ENCODE measurements around the gene SSH3. TPM values are rescaled to one million over a fixed set of nuclear protein-coding genes. Genes with fewer than 3 reads are reported as not detected.
"Not testable (repeated sequence)": the region's sequence is repeated elsewhere in the genome, so short reads cannot be mapped to it uniquely, and the experiment has no call there.

Gene SSH3, protein sequence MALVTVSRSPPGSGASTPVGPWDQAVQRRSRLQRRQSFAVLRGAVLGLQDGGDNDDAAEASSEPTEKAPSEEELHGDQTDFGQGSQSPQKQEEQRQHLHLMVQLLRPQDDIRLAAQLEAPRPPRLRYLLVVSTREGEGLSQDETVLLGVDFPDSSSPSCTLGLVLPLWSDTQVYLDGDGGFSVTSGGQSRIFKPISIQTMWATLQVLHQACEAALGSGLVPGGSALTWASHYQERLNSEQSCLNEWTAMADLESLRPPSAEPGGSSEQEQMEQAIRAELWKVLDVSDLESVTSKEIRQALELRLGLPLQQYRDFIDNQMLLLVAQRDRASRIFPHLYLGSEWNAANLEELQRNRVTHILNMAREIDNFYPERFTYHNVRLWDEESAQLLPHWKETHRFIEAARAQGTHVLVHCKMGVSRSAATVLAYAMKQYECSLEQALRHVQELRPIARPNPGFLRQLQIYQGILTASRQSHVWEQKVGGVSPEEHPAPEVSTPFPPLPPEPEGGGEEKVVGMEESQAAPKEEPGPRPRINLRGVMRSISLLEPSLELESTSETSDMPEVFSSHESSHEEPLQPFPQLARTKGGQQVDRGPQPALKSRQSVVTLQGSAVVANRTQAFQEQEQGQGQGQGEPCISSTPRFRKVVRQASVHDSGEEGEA
- polyA plus RNA-seq (2013, experiment 1 of 2), result 13.7 TPM
- polyA plus RNA-seq (2013, experiment 2 of 2), result 14.1 TPM

DNA sequence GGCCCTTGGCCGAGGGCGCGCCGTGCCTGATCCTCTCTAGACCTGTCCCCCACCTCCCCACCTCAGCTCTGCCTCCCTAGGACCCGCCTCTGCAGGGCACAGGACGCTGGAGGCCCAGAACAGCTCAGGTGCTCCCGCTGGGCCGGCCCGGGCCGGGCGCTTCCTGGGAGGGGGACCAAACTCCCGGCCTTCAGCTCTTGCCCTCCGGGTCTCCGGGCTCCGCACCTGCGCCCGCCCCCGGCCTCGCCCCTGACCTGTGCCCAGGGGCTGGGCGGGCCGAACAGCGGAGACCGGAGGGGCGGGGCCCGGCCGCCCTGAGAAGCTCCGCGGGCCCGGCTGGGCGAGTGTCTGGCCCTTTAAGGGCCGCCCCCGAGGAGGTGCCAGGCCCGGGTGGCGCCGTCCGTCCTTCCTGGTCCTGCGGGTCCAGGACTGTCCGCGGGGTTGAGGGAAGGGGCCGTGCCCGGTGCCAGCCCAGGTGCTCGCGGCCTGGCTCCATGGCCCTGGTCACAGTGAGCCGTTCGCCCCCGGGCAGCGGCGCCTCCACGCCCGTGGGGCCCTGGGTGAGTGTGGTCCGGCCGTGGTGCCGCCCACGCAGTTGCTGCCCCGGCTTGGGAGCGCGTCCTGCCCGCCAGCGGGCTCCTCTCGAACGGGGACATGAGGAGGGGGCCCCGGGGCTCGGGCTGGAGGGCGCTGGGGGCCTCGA is at the start of gene SSH3:
TSS of gene SSH3 (plus strand) at position 399 of the 703 bp plus-strand sequence. CDS start at position 495, 96 bp downstream.
- 1% methylated on average over 65 of the region's 65 CpGs for WGBS
- H3K27ac ChIP-seq (ENCODE audit: low read depth, low read length), result peak within 1 kb of the TSS; percentile 86; the same call in 1 of the 2 replicates
- H3K4me1 ChIP-seq (ENCODE audit: insufficient read depth, low read length), result peaks cover 16% of the 10 kb centered on the region
- H3K4me3 ChIP-seq (ENCODE audit: low read length), result peak within 1 kb of the TSS; percentile 78
- H3K9me3 ChIP-seq (ENCODE audit: insufficient read depth, low read depth, low read length), result no peaks in the 10 kb centered on the region
- peak within 1 kb of the TSS; percentile 61 for H3K9ac ChIP-seq (ENCODE audit: low read depth, low read length)
- H3K36me3 ChIP-seq (ENCODE audit: insufficient read depth, low read length), result peaks cover 24% of the 10 kb centered on the region
- peaks cover 11% of the 10 kb centered on the region for H3K27me3 ChIP-seq (ENCODE audit: insufficient read depth, low read length)

GRCh38 chr11:67253872-67254624 is 49.3 kb upstream of the SSH3 start:
- H3K27ac ChIP-seq (ENCODE audit: low read depth, low read length), result no peak overlapping the region
- no peaks in the 10 kb centered on the region for H3K4me1 ChIP-seq (ENCODE audit: insufficient read depth, low read length)
- H3K9ac ChIP-seq (ENCODE audit: low read depth, low read length), result no peak overlapping the region
- H3K36me3 ChIP-seq (ENCODE audit: insufficient read depth, low read length), result peaks cover 82% of the 10 kb centered on the region
- no peak overlapping the region for H3K4me3 ChIP-seq (ENCODE audit: low read length)
- WGBS, result 96% methylated on average over 14 of the region's 14 CpGs
- no peaks in the 10 kb centered on the region for H3K9me3 ChIP-seq (ENCODE audit: insufficient read depth, low read depth, low read length)
- no peaks in the 10 kb centered on the region for H3K27me3 ChIP-seq (ENCODE audit: insufficient read depth, low read length)

DNA sequence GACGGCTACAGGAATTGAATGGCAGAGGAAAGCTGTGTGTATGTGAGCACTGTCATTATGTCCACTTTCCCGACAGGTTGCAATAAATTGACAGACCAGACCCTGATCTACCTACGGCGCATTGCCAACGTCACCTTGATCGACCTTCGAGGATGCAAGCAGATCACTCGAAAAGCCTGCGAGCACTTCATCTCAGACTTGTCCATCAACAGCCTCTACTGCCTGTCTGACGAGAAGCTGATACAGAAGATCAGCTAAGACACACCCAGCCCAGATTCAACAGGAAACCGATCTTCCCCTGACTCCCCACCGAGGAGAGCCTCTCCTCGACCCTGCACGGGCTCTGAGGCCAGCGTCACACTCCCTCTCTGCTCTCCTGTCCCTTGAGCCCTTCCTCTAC is 48.5 kb upstream of the SSH3 start:
- Histone ChIP-seq H3K4me3 (ENCODE audit: low read length) (no peak overlapping the region), H3K36me3 (ENCODE audit: insufficient read depth, low read length) (peaks cover 74% of the 10 kb centered on the region), H3K27me3 (ENCODE audit: insufficient read depth, low read length) (no peaks in the 10 kb centered on the region), H3K9ac (ENCODE audit: low read depth, low read length) (no peak overlapping the region), H3K27ac (ENCODE audit: low read depth, low read length) (no peak overlapping the region), H3K4me1 (ENCODE audit: insufficient read depth, low read length) (no peaks in the 10 kb centered on the region), H3K9me3 (ENCODE audit: insufficient read depth, low read depth, low read length) (no peaks in the 10 kb centered on the region)
- 94% methylated on average over 15 of the region's 15 CpGs for WGBS

GRCh38 chr11:67255353-67255752 is 48.0 kb upstream of the SSH3 start:
- Histone ChIP-seq H3K27me3 (ENCODE audit: insufficient read depth, low read length) (no peaks in the 10 kb centered on the region), H3K9ac (ENCODE audit: low read depth, low read length) (no peak overlapping the region), H3K27ac (ENCODE audit: low read depth, low read length) (no peak overlapping the region), H3K9me3 (ENCODE audit: insufficient read depth, low read depth, low read length) (no peaks in the 10 kb centered on the region), H3K4me3 (ENCODE audit: low read length) (no peak overlapping the region), H3K4me1 (ENCODE audit: insufficient read depth, low read length) (no peaks in the 10 kb centered on the region), H3K36me3 (ENCODE audit: insufficient read depth, low read length) (peaks cover 69% of the 10 kb centered on the region)
- WGBS, result 93% methylated on average over 10 of the region's 10 CpGs

DNA sequence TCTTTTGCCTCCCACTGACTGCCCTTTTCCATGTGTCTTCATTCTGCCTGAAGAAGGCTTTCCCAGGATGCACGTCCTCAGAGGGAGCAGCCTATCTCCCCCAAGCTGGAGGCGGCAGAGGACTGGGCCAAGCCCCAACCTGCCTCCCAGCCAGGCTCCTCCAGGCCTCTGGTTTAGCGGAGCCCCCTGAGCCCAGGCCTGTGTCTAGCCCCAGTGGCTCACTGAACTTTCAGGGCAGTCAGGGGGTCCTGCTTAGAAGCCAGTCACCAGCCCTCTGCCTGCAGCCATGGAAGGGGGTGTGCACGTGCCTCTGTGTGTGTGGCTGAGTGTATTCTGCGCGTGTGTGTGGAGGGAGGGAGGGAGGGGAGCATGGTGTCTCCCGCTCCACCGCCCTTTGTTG is 47.5 kb upstream of the SSH3 start:
- WGBS, result 93% methylated on average over 8 of the region's 8 CpGs
- Histone ChIP-seq H3K4me1 (ENCODE audit: insufficient read depth, low read length) (no peaks in the 10 kb centered on the region), H3K36me3 (ENCODE audit: insufficient read depth, low read length) (peaks cover 63% of the 10 kb centered on the region), H3K27ac (ENCODE audit: low read depth, low read length) (no peak overlapping the region), H3K4me3 (ENCODE audit: low read length) (no peak overlapping the region), H3K9me3 (ENCODE audit: insufficient read depth, low read depth, low read length) (no peaks in the 10 kb centered on the region), H3K27me3 (ENCODE audit: insufficient read depth, low read length) (no peaks in the 10 kb centered on the region), H3K9ac (ENCODE audit: low read depth, low read length) (no peak overlapping the region)

GRCh38 chr11:67256477-67257135 is 46.7 kb upstream of the SSH3 start:
- Histone ChIP-seq H3K27ac (ENCODE audit: low read depth, low read length) (no peak overlapping the region), H3K9ac (ENCODE audit: low read depth, low read length) (no peak overlapping the region), H3K4me1 (ENCODE audit: insufficient read depth, low read length) (0 out of 2 replicates have a peak, but pooled peaks cover under 1% of the 10 kb centered on the region), H3K4me3 (ENCODE audit: low read length) (no peak overlapping the region), H3K27me3 (ENCODE audit: insufficient read depth, low read length) (0 out of 2 replicates have a peak, but pooled peaks cover under 1% of the 10 kb centered on the region), H3K9me3 (ENCODE audit: insufficient read depth, low read depth, low read length) (no peaks in the 10 kb centered on the region), H3K36me3 (ENCODE audit: insufficient read depth, low read length) (peaks cover 56% of the 10 kb centered on the region)
- WGBS, result 95% methylated on average over 5 of the region's 5 CpGs

GRCh38 chr11:67260406-67260805 is 42.9 kb upstream of the SSH3 start:
- 93% methylated on average over 6 of the region's 6 CpGs for WGBS
- Histone ChIP-seq H3K9me3 (ENCODE audit: insufficient read depth, low read depth, low read length) (no peaks in the 10 kb centered on the region), H3K27me3 (ENCODE audit: insufficient read depth, low read length) (peaks cover 16% of the 10 kb centered on the region; the same call in 1 of the 2 replicates), H3K9ac (ENCODE audit: low read depth, low read length) (no peak overlapping the region), H3K4me3 (ENCODE audit: low read length) (no peak overlapping the region), H3K4me1 (ENCODE audit: insufficient read depth, low read length) (peaks cover 13% of the 10 kb centered on the region), H3K27ac (ENCODE audit: low read depth, low read length) (no peak overlapping the region), H3K36me3 (ENCODE audit: insufficient read depth, low read length) (peaks cover 18% of the 10 kb centered on the region)

GRCh38 chr11:67260885-67261639 is 42.3 kb upstream of the SSH3 start:
- H3K9ac ChIP-seq (ENCODE audit: low read depth, low read length); H3K9me3 ChIP-seq (ENCODE audit: insufficient read depth, low read depth, low read length); H3K27ac ChIP-seq (ENCODE audit: low read depth, low read length): not testable (repeated sequence)
- H3K4me3 ChIP-seq (ENCODE audit: low read length), result peak overlapping the region; percentile 46
- WGBS, result 42% methylated on average over 50 of the region's 50 CpGs
- H3K36me3 ChIP-seq (ENCODE audit: insufficient read depth, low read length), result peaks cover 12% of the 10 kb centered on the region
- peaks cover 13% of the 10 kb centered on the region for H3K4me1 ChIP-seq (ENCODE audit: insufficient read depth, low read length)
- peaks cover 22% of the 10 kb centered on the region for H3K27me3 ChIP-seq (ENCODE audit: insufficient read depth, low read length)

DNA sequence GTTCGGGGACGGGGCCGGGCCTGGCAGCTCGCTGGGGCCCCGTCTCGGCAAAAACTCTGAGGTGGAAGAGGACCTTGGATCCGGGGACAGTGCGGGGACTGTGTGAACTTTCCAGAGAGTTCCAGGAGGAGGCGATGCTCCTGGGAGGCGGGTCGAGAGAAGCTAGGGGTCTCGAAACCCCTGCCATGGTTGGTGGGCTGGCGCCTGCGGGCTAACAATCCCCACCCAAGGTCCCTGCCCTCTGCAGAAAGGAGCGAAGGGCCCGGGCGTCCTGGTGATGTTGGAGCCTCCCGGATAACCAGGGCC is 41.7 kb upstream of the SSH3 start:
- H3K4me1 ChIP-seq (ENCODE audit: insufficient read depth, low read length), result peaks cover 13% of the 10 kb centered on the region
- WGBS, result 5% methylated on average over 18 of the region's 18 CpGs
- peaks cover 7% of the 10 kb centered on the region for H3K36me3 ChIP-seq (ENCODE audit: insufficient read depth, low read length)
- H3K4me3 ChIP-seq (ENCODE audit: low read length), result peak overlapping the region; percentile 45
- peaks cover 22% of the 10 kb centered on the region for H3K27me3 ChIP-seq (ENCODE audit: insufficient read depth, low read length)
- no peak overlapping the region for H3K27ac ChIP-seq (ENCODE audit: low read depth, low read length)
- H3K9me3 ChIP-seq (ENCODE audit: insufficient read depth, low read depth, low read length), result no peaks in the 10 kb centered on the region
- H3K9ac ChIP-seq (ENCODE audit: low read depth, low read length), result no peak overlapping the region
